NOMO-1 (cell line): Measurements from ENCODE around the gene UGT2B10.
"Not testable (repeated sequence)": the region's sequence is repeated elsewhere in the genome, so short reads cannot be mapped to it uniquely, and the experiment has no call there.

Source experiments
- DNase-seq, 2 experiments: peaks; one replicate each; lab custom pipeline; 2025; ENCODE audit not compliant: unreplicated experiment in 2 of 2; lab: John Stamatoyannopoulos, UW

The UGT2B10 gene

GRCh38 chr4:68815617-68816409 is at the start of gene UGT2B10:
TSS of gene UGT2B10 (plus strand) at chr4:68815994. CDS start at chr4:68816020, 26 bp downstream.
- not testable (repeated sequence) for DNase-seq

- DNase-seq: not testable (repeated sequence)
Observed at GRCh38 chr4:68771836-68772235, 44.0 kb upstream of the UGT2B10 start.

DNA sequence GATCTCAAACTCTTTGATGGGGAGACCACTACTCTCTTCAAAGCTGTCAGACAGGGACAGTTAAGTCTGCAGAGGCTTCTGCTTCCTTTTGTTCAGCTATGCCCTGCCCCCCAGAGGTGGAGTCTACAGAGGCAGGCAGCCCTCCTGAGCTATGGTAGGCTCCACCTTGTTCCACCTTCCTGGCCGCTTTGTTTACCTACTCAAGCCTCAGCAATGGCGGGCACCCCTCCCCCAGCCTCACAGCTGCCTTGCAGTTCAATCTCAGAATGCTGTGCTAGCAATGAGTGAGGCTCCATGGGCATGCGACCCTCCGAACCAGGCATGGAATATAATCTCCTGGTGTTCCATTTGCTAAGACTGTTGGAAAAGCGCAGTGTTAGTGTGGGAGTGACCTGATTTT is 42.1 kb upstream of the UGT2B10 start:
- no peak for DNase-seq

GRCh38 chr4:68780232-68780631 is 35.6 kb upstream of the UGT2B10 start:
- no peak for DNase-seq

DNA sequence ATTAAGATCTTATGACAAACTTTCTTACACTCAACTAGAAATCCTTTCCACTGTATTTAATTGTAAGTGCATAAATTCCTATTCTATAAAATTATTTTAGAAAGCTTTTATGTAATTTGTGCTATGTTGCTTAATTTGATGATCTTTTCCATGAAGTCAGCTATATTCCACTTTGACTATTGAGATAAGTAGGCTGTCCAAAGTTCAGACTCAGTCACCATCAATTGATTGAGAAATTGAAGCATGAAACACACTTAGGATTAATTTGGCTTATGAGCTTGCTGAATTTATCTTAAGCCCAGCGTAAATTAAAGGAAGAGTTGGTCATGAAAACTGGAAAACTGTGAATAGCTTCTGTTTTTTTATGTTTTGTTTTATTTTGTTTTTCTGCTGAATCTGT is 18.7 kb upstream of the UGT2B10 start:
- no peak for DNase-seq

DNA sequence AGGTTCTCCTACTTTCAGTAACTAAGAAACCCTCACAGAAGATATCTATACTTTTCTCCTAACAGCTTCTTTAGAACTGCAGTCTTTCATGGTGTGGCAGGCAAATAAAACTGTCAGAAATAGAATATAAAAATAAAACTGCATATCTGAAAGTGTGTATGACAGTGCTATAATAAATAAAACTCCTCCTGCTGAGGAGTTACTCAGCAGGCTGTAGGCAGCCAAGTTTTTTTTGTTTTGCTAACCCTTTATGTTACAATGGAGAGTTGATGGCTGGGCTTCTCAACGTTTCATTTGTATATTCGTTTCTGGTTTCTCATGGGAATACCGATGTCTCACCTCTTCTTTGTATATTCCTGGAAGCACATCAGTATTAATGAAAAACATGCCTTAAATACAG is 18.2 kb upstream of the UGT2B10 start:
- no peak for DNase-seq

- DNase-seq: no peak
Observed at GRCh38 chr4:68803013-68803412, 12.8 kb upstream of the UGT2B10 start.

- no peak for DNase-seq
Observed at GRCh38 chr4:68808060-68808459, 7.7 kb upstream of the UGT2B10 start.

- DNase-seq: no peak
Observed at GRCh38 chr4:68810919-68811318, 4.9 kb upstream of the UGT2B10 start.

DNA sequence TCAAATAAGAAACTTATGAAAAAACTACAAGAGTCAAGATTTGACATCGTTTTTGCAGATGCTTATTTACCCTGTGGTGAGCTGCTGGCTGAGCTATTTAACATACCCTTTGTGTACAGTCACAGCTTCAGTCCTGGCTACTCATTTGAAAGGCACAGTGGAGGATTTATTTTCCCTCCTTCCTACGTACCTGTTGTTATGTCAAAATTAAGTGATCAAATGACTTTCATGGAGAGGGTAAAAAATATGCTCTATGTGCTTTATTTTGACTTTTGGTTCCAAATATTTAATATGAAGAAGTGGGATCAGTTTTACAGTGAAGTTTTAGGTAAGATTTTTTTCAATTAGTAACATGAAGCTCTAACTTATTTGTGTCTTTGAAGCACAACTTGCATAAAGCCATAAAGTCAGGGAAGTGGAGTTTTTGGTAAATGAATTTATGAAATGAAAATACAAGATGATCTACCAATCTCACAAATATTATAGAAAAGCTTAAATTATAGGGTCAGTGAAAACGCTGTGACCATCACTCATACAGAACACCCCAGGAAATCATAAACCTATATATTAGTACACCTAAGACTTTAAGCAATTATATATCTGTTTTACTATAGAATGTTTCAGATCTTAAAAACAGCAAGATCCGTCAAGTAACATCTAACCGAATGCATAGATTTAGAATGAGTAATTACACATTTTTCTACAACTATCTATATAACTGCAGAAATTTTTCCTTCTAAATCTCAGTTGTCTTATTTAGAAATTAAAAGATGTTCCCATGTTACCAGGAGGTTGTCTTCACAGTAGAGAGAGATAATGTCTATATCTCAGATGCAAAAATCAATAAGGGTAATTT is 844 bp downstream of the UGT2B10 start:
- not testable (repeated sequence) for DNase-seq

DNA sequence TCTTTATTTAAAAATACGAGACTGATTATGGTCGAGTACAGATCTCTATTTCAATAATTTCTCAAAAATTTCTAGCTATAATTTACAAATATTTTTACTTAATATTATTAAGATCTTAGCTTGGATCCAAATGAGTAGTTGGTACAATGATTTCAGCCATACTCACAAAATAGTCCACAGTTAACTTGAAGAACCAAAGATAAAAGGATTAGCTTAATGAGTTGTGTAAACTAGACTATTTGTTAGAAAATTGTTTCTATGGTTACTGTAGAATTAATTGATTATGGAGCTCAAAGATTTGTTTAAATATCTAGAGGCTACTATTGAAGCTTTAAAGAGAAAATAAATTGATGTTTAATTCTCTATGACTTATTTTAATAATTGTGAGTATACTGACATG is 1.6 kb downstream of the UGT2B10 start:
- DNase-seq: no peak

- DNase-seq: not testable (repeated sequence)
Observed at GRCh38 chr4:68818030-68818462, 2.3 kb downstream of the UGT2B10 start.

DNA sequence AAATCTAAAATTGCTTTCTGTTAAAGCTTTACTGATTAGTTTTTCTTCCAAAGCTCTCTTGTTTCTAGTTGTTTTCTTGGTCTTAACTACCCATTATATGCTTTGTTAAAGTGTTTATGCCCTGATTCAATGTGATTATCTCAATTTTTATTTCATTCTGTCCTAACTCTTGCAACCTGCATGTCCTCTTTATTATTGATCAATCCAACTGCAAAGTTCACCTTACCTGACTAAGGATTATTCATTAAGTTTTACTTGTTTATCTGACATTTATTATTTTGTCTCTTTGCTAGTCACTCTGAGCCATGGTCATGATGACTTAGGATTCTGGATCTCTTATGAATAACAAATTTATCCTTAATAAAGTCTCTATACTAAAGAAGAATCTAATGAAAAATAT is 15.8 kb downstream of the UGT2B10 start:
- no peak for DNase-seq

- DNase-seq: no peak
Observed at GRCh38 chr4:68850293-68850692, 34.5 kb downstream of the UGT2B10 start.

- DNase-seq: no peak
Observed at GRCh38 chr4:68855771-68856170, 40.0 kb downstream of the UGT2B10 start.

GRCh38 chr4:68858039-68858438 is 42.2 kb downstream of the UGT2B10 start:
- no peak for DNase-seq

DNA sequence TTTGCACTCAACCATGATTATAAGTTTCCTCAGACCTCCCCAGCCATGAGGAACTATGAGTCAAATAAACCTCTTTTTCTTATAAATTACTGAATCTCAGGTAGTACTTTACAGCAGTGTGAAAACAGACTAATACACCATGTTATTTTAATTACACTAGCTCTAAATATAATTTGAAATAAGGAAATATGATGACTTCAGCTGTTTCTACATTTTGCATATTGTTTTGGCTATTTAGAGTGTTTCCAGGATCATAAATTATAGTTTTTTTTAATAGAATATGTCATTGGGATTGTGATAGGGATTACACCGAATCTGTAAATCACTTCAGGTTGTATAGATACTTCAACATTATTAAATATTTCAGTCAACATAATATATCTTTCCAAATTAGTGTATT is 43.9 kb downstream of the UGT2B10 start:
- DNase-seq: no peak

DNA sequence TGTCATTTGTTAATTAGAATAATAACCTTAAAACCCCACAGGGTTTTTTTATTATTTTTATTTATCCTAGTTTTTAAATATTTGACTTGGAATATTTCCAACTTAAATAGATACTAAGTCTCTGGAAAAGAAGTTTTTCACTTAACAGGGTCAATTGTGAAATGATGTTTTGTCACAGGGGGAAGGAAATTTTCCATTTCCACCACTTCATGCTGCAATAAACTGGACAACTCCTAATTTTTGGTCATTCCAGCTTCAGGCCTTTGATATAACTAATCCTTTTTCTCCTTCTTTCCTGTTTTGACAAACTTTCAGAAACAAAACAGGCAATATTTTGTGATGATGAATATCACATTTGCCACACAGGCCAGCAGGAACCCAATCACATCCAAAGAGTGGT is 45.3 kb downstream of the UGT2B10 start:
- DNase-seq: no peak

DNA sequence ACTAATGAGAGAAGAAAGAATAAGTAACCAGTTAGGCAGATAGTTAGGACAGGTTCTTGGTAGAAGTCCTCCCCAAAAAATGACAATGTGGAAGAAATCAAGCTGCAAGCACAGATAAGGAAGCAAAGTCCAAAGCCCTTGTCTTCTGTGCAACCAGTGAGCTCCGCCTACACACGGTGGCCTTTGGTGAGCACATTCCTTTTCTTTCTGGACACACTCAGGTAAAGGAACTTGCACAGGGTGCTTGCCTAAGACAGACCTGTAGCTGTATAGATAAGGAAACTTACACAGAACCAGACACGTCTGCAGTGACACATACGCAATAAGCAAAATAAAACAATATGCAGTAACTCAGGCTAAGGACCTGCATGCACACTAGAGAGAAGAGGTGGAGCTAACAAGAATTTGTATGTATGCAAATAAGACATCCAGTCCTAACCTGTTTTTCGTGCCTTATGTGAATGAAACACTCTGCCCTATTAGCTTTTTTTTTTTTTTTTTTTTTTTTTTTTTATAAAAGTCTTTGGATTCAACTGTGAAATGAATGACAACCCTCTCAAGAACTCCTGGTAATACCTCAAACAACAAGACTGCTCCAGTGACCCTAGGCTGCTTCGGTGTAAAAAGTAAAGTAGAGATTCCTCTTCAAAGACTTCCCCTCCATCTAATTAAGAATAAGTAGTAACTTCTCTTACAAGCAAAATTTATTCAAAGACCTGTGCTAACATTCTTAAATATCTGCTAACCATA is 48.8 kb downstream of the UGT2B10 start:
- DNase-seq: no peak

DNA sequence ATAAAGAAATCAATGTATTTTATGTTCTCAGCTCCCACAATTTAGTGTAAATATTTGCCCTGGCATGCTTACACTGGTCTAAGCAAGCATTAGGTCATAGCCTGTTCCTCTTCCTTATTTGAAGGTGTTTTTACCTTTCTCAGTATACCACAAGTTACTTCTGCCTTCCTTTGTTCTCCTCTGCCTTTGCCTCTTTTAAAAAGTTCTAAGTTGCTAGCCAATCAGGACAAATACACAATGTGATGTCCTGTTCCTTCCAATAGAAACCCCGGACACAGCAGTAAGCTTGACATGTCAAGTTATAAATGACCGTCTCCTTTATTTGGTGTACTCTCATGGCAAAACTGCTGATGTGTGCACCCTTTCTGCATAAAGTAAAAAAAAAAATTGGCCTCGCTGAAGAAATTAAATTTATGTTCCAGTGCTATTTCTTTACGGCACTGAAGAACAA is 49.4 kb downstream of the UGT2B10 start:
- DNase-seq: no peak

GRCh38 chr4:68865760-68866159 is 50.0 kb downstream of the UGT2B10 start:
- no peak for DNase-seq
